SK-N-SH (cell line): ENCODE results near the gene TMEM255B.

ENCODE experiments used
- CHD2 ChIP-seq: fragments of 150-350 bp; IDR thresholded peaks from 2 replicates; pipeline ENCODE4 v1.6.1; 2018; ENCODE audit warnings: low read length; ENCODE audit not compliant: partially characterized antibody
- EZH2phosphoT487 ChIP-seq: fragments of 200-600 bp; sonication (generic); IDR thresholded peaks from 2 replicates; pipeline ENCODE4 v1.6.1; 2017; ENCODE audit warnings: low read depth, mixed run types, mild to moderate bottlenecking, antibody characterized with exemption, moderate library complexity, borderline replicate concordance
- GATA2 ChIP-seq: sonication (generic); formaldehyde crosslinking; IDR thresholded peaks from 2 replicates; pipeline ENCODE4 v1.5.0; 2020; ENCODE audit warnings: mild to moderate bottlenecking, missing genetic modification reagents
- JUND ChIP-seq: IDR thresholded peaks from 2 replicates; pipeline ENCODE4 v1.4.0; 2012
- RAD21 ChIP-seq: IDR thresholded peaks from 2 replicates; pipeline ENCODE4 v1.6.1; 2012; ENCODE audit warnings: mild to moderate bottlenecking, low read length
- SMC3 ChIP-seq: IDR thresholded peaks from 2 replicates; pipeline ENCODE4 v1.6.1; 2012; ENCODE audit warnings: low read depth, low read length, improper control_type of control experiment
- TCF12 ChIP-seq: IDR thresholded peaks from 2 replicates; pipeline ENCODE4 v1.4.0; 2012
- YY1 ChIP-seq: IDR thresholded peaks from 2 replicates; pipeline ENCODE4 v1.4.0; 2012; ENCODE audit warnings: low read depth, mild to moderate bottlenecking
- TF ChIP-seq, protein P1 (sequence below): fragments of 200-600 bp; sonication (generic); IDR thresholded peaks from 2 replicates; pipeline ENCODE4 v1.6.1; 2017; ENCODE audit warnings: antibody characterized with exemption, mild to moderate bottlenecking, moderate library complexity
- TF ChIP-seq, protein P2 (sequence below): IDR thresholded peaks from 2 replicates; pipeline ENCODE4 v1.6.1; 2012; ENCODE audit warnings: mild to moderate bottlenecking, low read depth, low read length, moderate library complexity

DNA sequence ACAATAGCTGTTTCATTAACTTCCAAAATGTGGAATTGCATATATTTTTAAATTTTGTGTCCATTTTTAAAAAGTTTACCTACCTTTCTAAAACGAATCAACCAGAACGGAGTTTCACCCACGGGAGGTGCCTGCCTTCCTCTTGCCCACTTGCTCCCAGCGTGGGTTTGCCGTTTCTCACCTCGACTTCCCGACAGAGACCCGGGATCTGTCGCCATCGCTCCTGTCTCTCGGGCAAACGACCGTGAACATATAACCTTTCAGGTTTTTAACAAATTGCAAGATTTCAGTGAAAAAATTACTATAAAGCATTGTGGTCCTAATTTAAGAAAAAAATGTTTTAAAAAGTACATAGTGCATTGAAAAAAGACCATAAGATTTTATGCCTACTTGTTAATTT, 4.2 kb downstream of the TMEM255B start:
- no peak for TF ChIP-seq EZH2phosphoT487
- no peak for TF ChIP-seq CHD2
- TF ChIP-seq, protein P1, sequence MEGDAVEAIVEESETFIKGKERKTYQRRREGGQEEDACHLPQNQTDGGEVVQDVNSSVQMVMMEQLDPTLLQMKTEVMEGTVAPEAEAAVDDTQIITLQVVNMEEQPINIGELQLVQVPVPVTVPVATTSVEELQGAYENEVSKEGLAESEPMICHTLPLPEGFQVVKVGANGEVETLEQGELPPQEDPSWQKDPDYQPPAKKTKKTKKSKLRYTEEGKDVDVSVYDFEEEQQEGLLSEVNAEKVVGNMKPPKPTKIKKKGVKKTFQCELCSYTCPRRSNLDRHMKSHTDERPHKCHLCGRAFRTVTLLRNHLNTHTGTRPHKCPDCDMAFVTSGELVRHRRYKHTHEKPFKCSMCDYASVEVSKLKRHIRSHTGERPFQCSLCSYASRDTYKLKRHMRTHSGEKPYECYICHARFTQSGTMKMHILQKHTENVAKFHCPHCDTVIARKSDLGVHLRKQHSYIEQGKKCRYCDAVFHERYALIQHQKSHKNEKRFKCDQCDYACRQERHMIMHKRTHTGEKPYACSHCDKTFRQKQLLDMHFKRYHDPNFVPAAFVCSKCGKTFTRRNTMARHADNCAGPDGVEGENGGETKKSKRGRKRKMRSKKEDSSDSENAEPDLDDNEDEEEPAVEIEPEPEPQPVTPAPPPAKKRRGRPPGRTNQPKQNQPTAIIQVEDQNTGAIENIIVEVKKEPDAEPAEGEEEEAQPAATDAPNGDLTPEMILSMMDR = no peak
- no peak for TF ChIP-seq SMC3
- TF ChIP-seq TCF12 = no peak
- no peak for TF ChIP-seq JUND
- no peak for TF ChIP-seq RAD21
- TF ChIP-seq, protein P2, sequence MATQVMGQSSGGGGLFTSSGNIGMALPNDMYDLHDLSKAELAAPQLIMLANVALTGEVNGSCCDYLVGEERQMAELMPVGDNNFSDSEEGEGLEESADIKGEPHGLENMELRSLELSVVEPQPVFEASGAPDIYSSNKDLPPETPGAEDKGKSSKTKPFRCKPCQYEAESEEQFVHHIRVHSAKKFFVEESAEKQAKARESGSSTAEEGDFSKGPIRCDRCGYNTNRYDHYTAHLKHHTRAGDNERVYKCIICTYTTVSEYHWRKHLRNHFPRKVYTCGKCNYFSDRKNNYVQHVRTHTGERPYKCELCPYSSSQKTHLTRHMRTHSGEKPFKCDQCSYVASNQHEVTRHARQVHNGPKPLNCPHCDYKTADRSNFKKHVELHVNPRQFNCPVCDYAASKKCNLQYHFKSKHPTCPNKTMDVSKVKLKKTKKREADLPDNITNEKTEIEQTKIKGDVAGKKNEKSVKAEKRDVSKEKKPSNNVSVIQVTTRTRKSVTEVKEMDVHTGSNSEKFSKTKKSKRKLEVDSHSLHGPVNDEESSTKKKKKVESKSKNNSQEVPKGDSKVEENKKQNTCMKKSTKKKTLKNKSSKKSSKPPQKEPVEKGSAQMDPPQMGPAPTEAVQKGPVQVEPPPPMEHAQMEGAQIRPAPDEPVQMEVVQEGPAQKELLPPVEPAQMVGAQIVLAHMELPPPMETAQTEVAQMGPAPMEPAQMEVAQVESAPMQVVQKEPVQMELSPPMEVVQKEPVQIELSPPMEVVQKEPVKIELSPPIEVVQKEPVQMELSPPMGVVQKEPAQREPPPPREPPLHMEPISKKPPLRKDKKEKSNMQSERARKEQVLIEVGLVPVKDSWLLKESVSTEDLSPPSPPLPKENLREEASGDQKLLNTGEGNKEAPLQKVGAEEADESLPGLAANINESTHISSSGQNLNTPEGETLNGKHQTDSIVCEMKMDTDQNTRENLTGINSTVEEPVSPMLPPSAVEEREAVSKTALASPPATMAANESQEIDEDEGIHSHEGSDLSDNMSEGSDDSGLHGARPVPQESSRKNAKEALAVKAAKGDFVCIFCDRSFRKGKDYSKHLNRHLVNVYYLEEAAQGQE = no peak
- no peak for TF ChIP-seq YY1
- TF ChIP-seq GATA2 (CRISPR knock-in tag) = no peak
